IMR-90 (cell line): ENCODE measurements around the gene GABBR2. TPM values are rescaled to one million over a fixed set of nuclear protein-coding genes. Genes with fewer than 3 reads are reported as not detected.

Experiments
- ATAC-seq: fragments of 200-7000 bp; cut with Tn5 transposase; 2 replicates; pipeline ENCODE4 v1.9.1; 2020; ENCODE audit warnings: low read depth, mild to moderate bottlenecking, moderate library complexity
- BruUV-seq: library from RNA; stranded (reverse); fragments of 400-500 nt; replicated peaks from 2 replicates; lab custom pipeline; 2021; lab: Mats Ljungman, UMichigan
- CTCF ChIA-PET: fragments of 300-600 bp; formaldehyde crosslinking; extraction: SDS; loops from one replicate; lab custom pipeline; 2021; ENCODE audit warnings: antibody characterized with exemption; lab: Yijun Ruan, JAX
- POLR2A ChIA-PET: fragments of 300-600 bp; sonication (Branson Sonifier 250); formaldehyde crosslinking; loops from one replicate; lab custom pipeline; 2022; ENCODE audit warnings: antibody characterized with exemption; ENCODE audit not compliant: unreplicated experiment; lab: Charles Lee
- DNase-seq: peaks from one replicate; pipeline ENCODE4 v3.0.0; 2013
- H2AFZ ChIP-seq: replicated peaks from 2 replicates; pipeline ENCODE3; 2013; ENCODE audit warnings: low read length, mild to moderate bottlenecking; ENCODE audit not compliant: poor library complexity
- H2AK5ac ChIP-seq: 2 replicates; pipeline ENCODE4 v1.6.1; 2013; ENCODE audit warnings: low read depth, low read length, inconsistent platforms
- H2AK9ac ChIP-seq: replicated peaks from 2 replicates; pipeline ENCODE3; 2013; ENCODE audit warnings: mild to moderate bottlenecking, low read depth, low read length, moderate library complexity; ENCODE audit not compliant: poor library complexity
- H2BK120ac ChIP-seq: 2 replicates; pipeline ENCODE4 v1.6.1; 2013; ENCODE audit warnings: low read depth, low read length, inconsistent platforms
- H2BK15ac ChIP-seq: 3 replicates; pipeline ENCODE4 v1.6.1; 2013; ENCODE audit warnings: low read depth, low read length, inconsistent platforms
- H2BK20ac ChIP-seq: 2 replicates; pipeline ENCODE4 v1.6.1; 2013; ENCODE audit warnings: low read depth, mild to moderate bottlenecking, inconsistent platforms, low read length, moderate library complexity
- H2BK5ac ChIP-seq: 2 replicates; pipeline ENCODE4 v1.6.1; 2013; ENCODE audit warnings: mild to moderate bottlenecking, low read depth, low read length, inconsistent platforms; ENCODE audit not compliant: poor library complexity, severe bottlenecking
- H3K14ac ChIP-seq: replicated peaks from 2 replicates; pipeline ENCODE4 v1.6.1; 2013; ENCODE audit warnings: low read depth, low read length, inconsistent platforms
- H3K18ac ChIP-seq: 2 replicates; pipeline ENCODE4 v1.6.1; 2013; ENCODE audit warnings: low read depth, low read length, control low read depth
- H3K23ac ChIP-seq: 2 replicates; pipeline ENCODE4 v1.6.1; 2013; ENCODE audit warnings: low read depth, low read length, inconsistent platforms
- H3K27ac ChIP-seq: 2 replicates; pipeline ENCODE4 v1.5.1; 2013; ENCODE audit warnings: mild to moderate bottlenecking, control low read depth, low read length; ENCODE audit not compliant: insufficient read depth
- H3K27me3 ChIP-seq: 2 replicates; pipeline ENCODE4 v1.6.1; 2013; ENCODE audit warnings: low read length; ENCODE audit not compliant: control insufficient read depth, insufficient read depth
- H3K36me3 ChIP-seq: 2 replicates; pipeline ENCODE4 v1.6.1; 2013; ENCODE audit warnings: low read length, mixed read lengths; ENCODE audit not compliant: control insufficient read depth, insufficient read depth
- H3K4ac ChIP-seq: 2 replicates; pipeline ENCODE4 v1.6.1; 2013; ENCODE audit warnings: low read depth, low read length, inconsistent platforms
- H3K4me1 ChIP-seq: 2 replicates; pipeline ENCODE4 v1.6.1; 2013; ENCODE audit warnings: low read length, mixed read lengths; ENCODE audit not compliant: control insufficient read depth, insufficient read depth
- H3K4me2 ChIP-seq: 2 replicates; pipeline ENCODE4 v1.6.1; 2013; ENCODE audit warnings: low read depth, mild to moderate bottlenecking, control low read depth, low read length, moderate library complexity
- H3K4me3 ChIP-seq: 2 replicates; pipeline ENCODE4 v1.5.1; 2013; ENCODE audit warnings: low read depth, mild to moderate bottlenecking, control low read depth, low read length, moderate library complexity; ENCODE audit not compliant: insufficient read depth
- H3K56ac ChIP-seq: 2 replicates; pipeline ENCODE4 v1.6.1; 2013; ENCODE audit warnings: low read length, inconsistent platforms; ENCODE audit not compliant: insufficient read depth; ENCODE audit errors: extremely low read depth
- H3K79me1 ChIP-seq, 2 experiments: 2 replicates each; pipeline ENCODE4 v1.6.1; 2013; ENCODE audit warnings: low read length in 2 of 2, inconsistent platforms in 1 of 2, low read depth in 1 of 2
- H3K9ac ChIP-seq: 2 replicates; pipeline ENCODE4 v1.6.1; 2013; ENCODE audit warnings: low read depth, low read length, control low read depth
- H3K9me1 ChIP-seq: 2 replicates; pipeline ENCODE4 v1.6.1; 2013; ENCODE audit warnings: low read length, inconsistent platforms; ENCODE audit not compliant: insufficient read depth
- H3K9me3 ChIP-seq: 2 replicates; pipeline ENCODE4 v1.6.1; 2013; ENCODE audit warnings: low read length; ENCODE audit not compliant: control insufficient read depth, insufficient read depth
- H4K20me1 ChIP-seq: 2 replicates; pipeline ENCODE4 v1.6.1; 2013; ENCODE audit warnings: low read length, inconsistent platforms; ENCODE audit not compliant: insufficient read depth
- H4K5ac ChIP-seq: 2 replicates; pipeline ENCODE4 v1.6.1; 2013; ENCODE audit warnings: mild to moderate bottlenecking, low read depth, low read length, control low read depth
- H4K8ac ChIP-seq, 2 experiments: 2 replicates each; pipeline ENCODE4 v1.6.1; 2013; ENCODE audit warnings: low read depth in 2 of 2, low read length in 2 of 2, control low read depth in 1 of 2, inconsistent platforms in 1 of 2
- H4K91ac ChIP-seq: 2 replicates; pipeline ENCODE4 v1.6.1; 2013; ENCODE audit warnings: low read depth, low read length, inconsistent platforms; ENCODE audit not compliant: insufficient read depth
- MAZ ChIP-seq: IDR thresholded peaks from 2 replicates; pipeline ENCODE4 v1.6.1; 2012; ENCODE audit warnings: low read depth, mild to moderate bottlenecking, low read length, improper control_type of control experiment, moderate library complexity, borderline replicate concordance
- NFE2L2 ChIP-seq: fragments of 150-350 bp; IDR thresholded peaks from 2 replicates; pipeline ENCODE4 v1.6.1; 2016; ENCODE audit warnings: low read depth, mild to moderate bottlenecking, low read length
- POLR2A ChIP-seq: IDR thresholded peaks from 2 replicates; pipeline ENCODE4 v1.6.1; 2012; ENCODE audit warnings: mild to moderate bottlenecking, low read depth, low read length
- RAD21 ChIP-seq: IDR thresholded peaks from 2 replicates; pipeline ENCODE4 v1.6.1; 2012; ENCODE audit warnings: low read length, improper control_type of control experiment
- RCOR1 ChIP-seq: IDR thresholded peaks from 2 replicates; pipeline ENCODE4 v1.6.1; 2012; ENCODE audit warnings: mild to moderate bottlenecking, low read length, improper control_type of control experiment; ENCODE audit not compliant: insufficient replicate concordance
- RFX5 ChIP-seq: IDR thresholded peaks from 2 replicates; pipeline ENCODE4 v1.8.0; 2012; ENCODE audit warnings: low read depth, mild to moderate bottlenecking, low read length, moderate library complexity
- SMC3 ChIP-seq: fragments of 150-350 bp; IDR thresholded peaks from 2 replicates; pipeline ENCODE4 v1.6.1; 2016; ENCODE audit warnings: low read depth, mild to moderate bottlenecking, antibody characterized with exemption, low read length, moderate library complexity
- WGBS, 2 experiments: methylation state at CpG; one replicate each; pipeline versions ENCODE4 v1.1.5 to v1.1.7; 2013; ENCODE audit warnings: missing lambda C conversion rate in 2 of 2; ENCODE audit not compliant: insufficient read length in 1 of 2; ENCODE audit errors: extremely low coverage in 2 of 2; 5-methylcytosine and 5-hydroxymethylcytosine counted together
- dilution Hi-C: fragments of 300-500 bp; cut with HindIII; formaldehyde crosslinking; loops from one replicate; pipeline ENCODE4 v1.14.3; 2018; ENCODE audit warnings: low sequenced_read_pairs; ENCODE audit not compliant: unreplicated experiment
- in situ Hi-C: fragments of 300-500 bp; cut with MboI; formaldehyde crosslinking; loops from 3 replicates; pipeline ENCODE4 v1.14.3; 2019; ENCODE audit warnings: low sequenced_read_pairs, inconsistent platforms, mixed read lengths
- intact Hi-C: fragments of 100-400 bp; cut with micrococcal nuclease; formaldehyde crosslinking; loops from 2 replicates; pipeline ENCODE4 v1.10.0; 2022
- polyA plus RNA-seq, 3 experiments: library from polyadenylated mRNA; depleted of rRNA; stranded (reverse); fragments of >200 nt; gene quantifications; 2 replicates each; pipeline ENCODE4 v1.2.3, GENCODE V29; 2012; ENCODE audit warnings: low replicate concordance in 1 of 3
- total RNA-seq: library from RNA; depleted of rRNA; stranded (reverse); fragments of >200 nt; gene quantifications from 2 replicates; pipeline ENCODE4 v1.2.3, GENCODE V29; 2012
- TF ChIP-seq, protein P1 (sequence below): conservative IDR thresholded peaks from 2 replicates; pipeline ENCODE4 v1.5.1; 2012; ENCODE audit warnings: mild to moderate bottlenecking, low read depth, low read length, improper control_type of control experiment
- TF ChIP-seq, protein P2 (sequence below): fragments of 150-350 bp; IDR thresholded peaks from 2 replicates; pipeline ENCODE4 v1.6.1; 2017; ENCODE audit warnings: mild to moderate bottlenecking, antibody characterized with exemption, low read length, low read depth
- TF ChIP-seq, protein P3 (sequence below): fragments of 150-350 bp; IDR thresholded peaks from 2 replicates; pipeline ENCODE4 v1.6.1; 2016; ENCODE audit warnings: low read depth, mild to moderate bottlenecking, low read length, moderate library complexity, borderline replicate concordance

GABBR2 gene
- total and polyA plus RNA-seq, 2 of the 4 experiments (the other 2 are of a cell fraction): 14.2 to 20.3 TPM

DNA sequence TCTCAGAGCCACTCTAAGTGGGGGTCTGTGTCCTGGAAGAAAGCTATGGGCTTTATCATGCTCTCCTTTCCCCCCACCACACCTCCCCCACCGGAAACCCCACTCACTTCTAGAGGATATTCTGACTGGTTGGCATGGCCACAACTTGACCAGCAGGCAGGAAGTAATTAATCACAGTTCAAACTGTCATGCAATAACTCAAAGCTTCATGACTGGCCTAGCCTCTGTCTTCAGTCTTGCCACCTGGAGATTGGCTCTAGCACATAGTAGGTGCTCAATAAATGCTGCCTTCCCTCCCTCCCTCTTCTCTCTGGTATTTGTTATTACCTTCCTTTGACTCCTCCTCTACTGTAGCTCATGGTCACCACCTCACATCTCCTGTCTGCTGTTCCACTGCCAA is 124.7 kb downstream of the GABBR2 start:
- Histone ChIP-seq H3K27ac (no peak overlapping the region), H2AFZ (no peak overlapping the region), H3K4me3 (no peak overlapping the region), H3K9me3 (no peaks in the 10 kb centered on the region), H3K36me3 (no peaks in the 10 kb centered on the region; the same call in 1 of the 2 replicates), H3K14ac (peak overlapping the region; percentile 70; the same call in 1 of the 2 replicates), H3K18ac (no peak overlapping the region), H4K20me1 (peaks cover 3% of the 10 kb centered on the region; the same call in 1 of the 2 replicates), H4K91ac (0 out of 2 replicates have a peak overlapping the region, but pooled peaks have one; percentile 13), H3K27me3 (no peaks in the 10 kb centered on the region; the same call in none of the 2 replicates), H3K9ac (no peak overlapping the region), H2BK15ac (no peak overlapping the region), H3K4me2 (no peak overlapping the region), H3K56ac (no peak overlapping the region), H2BK5ac (no peak overlapping the region), H3K9me1 (peaks cover 4% of the 10 kb centered on the region; the same call in 1 of the 2 replicates), H2AK5ac (peak overlapping the region; percentile 80), H2BK20ac (no peak overlapping the region; the same call in 1 of the 2 replicates), H2AK9ac (no peak overlapping the region), H4K5ac (no peak overlapping the region), H2BK120ac (0 out of 2 replicates have a peak overlapping the region, but pooled peaks have one; percentile 19), H4K8ac (no peak overlapping the region), H3K79me1 (peaks cover 0 to 27% of the 10 kb centered on the region in 2 experiments; a peak in 2 of 4 replicates), H3K23ac (no peak overlapping the region), H3K4ac (peak overlapping the region; percentile 53; the same call in 1 of the 2 replicates), H3K4me1 (no peaks in the 10 kb centered on the region; the same call in 1 of the 2 replicates)
- TF ChIP-seq RFX5 (no peak), NFE2L2 (no peak), POLR2A (no peak), RCOR1 (no peak), MAZ (no peak), RAD21 (no peak), SMC3 (no peak)
- TF ChIP-seq, protein P1, sequence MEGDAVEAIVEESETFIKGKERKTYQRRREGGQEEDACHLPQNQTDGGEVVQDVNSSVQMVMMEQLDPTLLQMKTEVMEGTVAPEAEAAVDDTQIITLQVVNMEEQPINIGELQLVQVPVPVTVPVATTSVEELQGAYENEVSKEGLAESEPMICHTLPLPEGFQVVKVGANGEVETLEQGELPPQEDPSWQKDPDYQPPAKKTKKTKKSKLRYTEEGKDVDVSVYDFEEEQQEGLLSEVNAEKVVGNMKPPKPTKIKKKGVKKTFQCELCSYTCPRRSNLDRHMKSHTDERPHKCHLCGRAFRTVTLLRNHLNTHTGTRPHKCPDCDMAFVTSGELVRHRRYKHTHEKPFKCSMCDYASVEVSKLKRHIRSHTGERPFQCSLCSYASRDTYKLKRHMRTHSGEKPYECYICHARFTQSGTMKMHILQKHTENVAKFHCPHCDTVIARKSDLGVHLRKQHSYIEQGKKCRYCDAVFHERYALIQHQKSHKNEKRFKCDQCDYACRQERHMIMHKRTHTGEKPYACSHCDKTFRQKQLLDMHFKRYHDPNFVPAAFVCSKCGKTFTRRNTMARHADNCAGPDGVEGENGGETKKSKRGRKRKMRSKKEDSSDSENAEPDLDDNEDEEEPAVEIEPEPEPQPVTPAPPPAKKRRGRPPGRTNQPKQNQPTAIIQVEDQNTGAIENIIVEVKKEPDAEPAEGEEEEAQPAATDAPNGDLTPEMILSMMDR: no peak
- TF ChIP-seq, protein P2, sequence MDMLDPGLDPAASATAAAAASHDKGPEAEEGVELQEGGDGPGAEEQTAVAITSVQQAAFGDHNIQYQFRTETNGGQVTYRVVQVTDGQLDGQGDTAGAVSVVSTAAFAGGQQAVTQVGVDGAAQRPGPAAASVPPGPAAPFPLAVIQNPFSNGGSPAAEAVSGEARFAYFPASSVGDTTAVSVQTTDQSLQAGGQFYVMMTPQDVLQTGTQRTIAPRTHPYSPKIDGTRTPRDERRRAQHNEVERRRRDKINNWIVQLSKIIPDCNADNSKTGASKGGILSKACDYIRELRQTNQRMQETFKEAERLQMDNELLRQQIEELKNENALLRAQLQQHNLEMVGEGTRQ: no peak
- TF ChIP-seq, protein P3, sequence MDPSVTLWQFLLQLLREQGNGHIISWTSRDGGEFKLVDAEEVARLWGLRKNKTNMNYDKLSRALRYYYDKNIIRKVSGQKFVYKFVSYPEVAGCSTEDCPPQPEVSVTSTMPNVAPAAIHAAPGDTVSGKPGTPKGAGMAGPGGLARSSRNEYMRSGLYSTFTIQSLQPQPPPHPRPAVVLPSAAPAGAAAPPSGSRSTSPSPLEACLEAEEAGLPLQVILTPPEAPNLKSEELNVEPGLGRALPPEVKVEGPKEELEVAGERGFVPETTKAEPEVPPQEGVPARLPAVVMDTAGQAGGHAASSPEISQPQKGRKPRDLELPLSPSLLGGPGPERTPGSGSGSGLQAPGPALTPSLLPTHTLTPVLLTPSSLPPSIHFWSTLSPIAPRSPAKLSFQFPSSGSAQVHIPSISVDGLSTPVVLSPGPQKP: no peak
- dilution Hi-C loops (no loop called here), in situ Hi-C loops (no loop called here), intact Hi-C loops (no loop called here)
- ChIA-PET CTCF (interaction anchor here (1.5 kb wide), 1 partner anchor 61 kb away, joined by 4 read pairs; no protein-coding TSS in a partner anchor), POLR2A (interaction anchor here (0.5 kb wide), 1 partner anchor 368 kb away, joined by 3 read pairs; no protein-coding TSS in a partner anchor)
- ATAC-seq (no peak), DNase-seq (no peak)
- no TSS peak for BruUV-seq
- WGBS, 2 experiments: no CpG with 5 or more reads among the region's 1 CpG
